Tibial nerve (tissue), 4 donors: ENCODE results near the gene TMEM239.

Source experiments
- CTCF ChIP-seq, 5 experiments: fragments of 200-600 bp in 3 of 5; fragments of 450-650 bp in 2 of 5; sonication (generic) in 3 of 5; IDR thresholded peaks; one replicate each; pipeline ENCODE4 v1.5.1; 2016 to 2019; ENCODE audit warnings: antibody characterized with exemption in 5 of 5, mild to moderate bottlenecking in 3 of 5, moderate library complexity in 2 of 5
- EP300 ChIP-seq, 2 donors: sonication (generic); formaldehyde crosslinking; IDR thresholded peaks; one replicate each; pipeline ENCODE4 v1.6.1; 2017; ENCODE audit warnings: antibody characterized with exemption in 2 of 2, mild to moderate bottlenecking in 1 of 2
- POLR2A ChIP-seq, 2 donors: fragments of 450-650 bp; IDR thresholded peaks; one replicate each; pipeline ENCODE4 v1.6.1; 2017; ENCODE audit warnings: antibody characterized with exemption in 2 of 2, mild to moderate bottlenecking in 2 of 2, moderate library complexity in 2 of 2

- TF ChIP-seq CTCF (IDR thresholded peaks at IDR 0.05) = no peak
- TF ChIP-seq POLR2A (IDR thresholded peaks at IDR 0.05) = no peak
- TF ChIP-seq EP300 (IDR thresholded peaks at IDR 0.05) = no peak
Observed at GRCh38 chr20:2851086-2851485, 34.9 kb downstream of the TMEM239 start.
